ENCODE results near the gene SGMS1.

GRCh38 chr10:50405723-50406122 is 218.0 kb downstream of the SGMS1 start:
- TF ChIP-seq POLR2A (IDR thresholded peaks at IDR 0.05) (no peak), POLR2AphosphoS5 (IDR thresholded peaks at IDR 0.05) (no peak), CTCF (IDR thresholded peaks at IDR 0.05) (no peak), EP300 (IDR thresholded peaks at IDR 0.05) (no peak)
